Keratinocyte (primary cell): ENCODE measurements around the gene SLC16A2. TPM values are rescaled to one million over a fixed set of nuclear protein-coding genes. Genes with fewer than 3 reads are reported as not detected.

Experiments
- DNase-seq: peaks from one replicate; pipeline ENCODE4 v3.0.0-alpha.2; 2011; ENCODE audit warnings: low read depth, missing footprints, low spot score
- FAIRE-seq: peaks from 2 replicates; lab custom pipeline; 2011; peaks lifted over from hg19 to GRCh38; lab: Jason Lieb, UNC
- H2AFZ ChIP-seq: 2 replicates; pipeline ENCODE4 v1.6.0; 2012; ENCODE audit warnings: low read length, control low read depth, inconsistent platforms; ENCODE audit not compliant: control insufficient read depth
- H3K27ac ChIP-seq: 2 replicates; pipeline ENCODE4 v1.5.1; 2011; ENCODE audit warnings: low read length; ENCODE audit not compliant: control insufficient read depth, insufficient read depth
- H3K27me3 ChIP-seq: 3 replicates; pipeline ENCODE4 v1.6.0; 2011; ENCODE audit warnings: low read length; ENCODE audit not compliant: control insufficient read depth, insufficient read depth; ENCODE audit errors: extremely low read depth
- H3K36me3 ChIP-seq, 2 experiments: 2 replicates in 1 of 2; 3 replicates in 1 of 2; pipeline ENCODE4 v1.5.1; 2011; ENCODE audit warnings: low read length in 2 of 2, mild to moderate bottlenecking in 1 of 2; ENCODE audit not compliant: control insufficient read depth in 2 of 2, insufficient read depth in 2 of 2; ENCODE audit errors: extremely low read depth in 1 of 2
- H3K4me1 ChIP-seq: 3 replicates; pipeline ENCODE4 v1.5.1; 2011; ENCODE audit warnings: low read length; ENCODE audit not compliant: control insufficient read depth, insufficient read depth; ENCODE audit errors: extremely low read depth
- H3K4me2 ChIP-seq: 3 replicates; pipeline ENCODE4 v1.6.0; 2011; ENCODE audit warnings: low read depth, low read length; ENCODE audit not compliant: control insufficient read depth, insufficient read depth; ENCODE audit errors: extremely low read depth
- H3K4me3 ChIP-seq, 3 experiments: fragments of 200-600 bp in 1 of 3; sonication (generic) in 1 of 3; 2 replicates in 2 of 3; 3 replicates in 1 of 3; pipeline ENCODE4 v1.5.1; 2011 to 2016; ENCODE audit warnings: low read length in 3 of 3, mild to moderate bottlenecking in 3 of 3, control low read depth in 2 of 3, inconsistent platforms in 1 of 3, low read depth in 1 of 3, mixed read lengths in 1 of 3, mixed run types in 1 of 3, moderate library complexity in 1 of 3; ENCODE audit not compliant: control insufficient read depth in 2 of 3, insufficient read depth in 2 of 3; ENCODE audit errors: extremely low read depth in 1 of 3
- H3K79me2 ChIP-seq: 2 replicates; pipeline ENCODE4 v1.6.0; 2012; ENCODE audit warnings: low read length; ENCODE audit not compliant: control insufficient read depth, insufficient read depth
- H3K9ac ChIP-seq: 3 replicates; pipeline ENCODE4 v1.6.0; 2011; ENCODE audit warnings: low read length; ENCODE audit not compliant: control insufficient read depth, insufficient read depth; ENCODE audit errors: extremely low read depth
- H3K9me1 ChIP-seq: 3 replicates; pipeline ENCODE4 v1.6.0; 2011; ENCODE audit warnings: low read length; ENCODE audit not compliant: control insufficient read depth, insufficient read depth; ENCODE audit errors: extremely low read depth
- H3K9me3 ChIP-seq: 2 replicates; pipeline ENCODE4 v1.5.1; 2012; ENCODE audit warnings: low read depth, low read length; ENCODE audit not compliant: control insufficient read depth
- H4K20me1 ChIP-seq: 3 replicates; pipeline ENCODE4 v1.6.0; 2011; ENCODE audit warnings: low read length; ENCODE audit not compliant: control insufficient read depth, insufficient read depth; ENCODE audit errors: extremely low read depth
- EZH2 ChIP-seq: IDR thresholded peaks from one replicate; pipeline ENCODE4 v1.6.1; 2012; ENCODE audit warnings: inconsistent platforms, mild to moderate bottlenecking, low read length, moderate library complexity
- dilution Hi-C: fragments of 300-500 bp; cut with MboI; formaldehyde crosslinking; loops from one replicate; pipeline ENCODE4 v1.7.0; 2020; ENCODE audit warnings: low sequenced_read_pairs; ENCODE audit not compliant: extremely low pct_ligation_motif_present
- polyA plus RNA-seq, 5 experiments: library from polyadenylated mRNA; depleted of rRNA in 3 of 5; stranded (reverse) in 3 of 5; stranded (forward) in 1 of 5; unstranded in 1 of 5; fragments of >200 nt; gene quantifications; 1 replicate in 1 of 5; 2 replicates in 3 of 5; 3 replicates in 1 of 5; pipeline versions ENCODE4 v1.2.1 to v1.2.3, GENCODE V29; 2011 to 2012; ENCODE audit warnings: missing spikeins in 2 of 5, low read depth in 1 of 5, low replicate concordance in 1 of 5
- TF ChIP-seq, protein P1 (sequence below), 3 experiments: IDR thresholded peaks in 1 of 3; conservative IDR thresholded peaks in 1 of 3; optimal IDR thresholded peaks in 1 of 3; 2 replicates in 2 of 3; 3 replicates in 1 of 3; pipeline versions ENCODE3 to v1.5.1; 2011; ENCODE audit warnings: low read length in 3 of 3, mild to moderate bottlenecking in 3 of 3, moderate library complexity in 2 of 3, control low read depth in 1 of 3, inconsistent platforms in 1 of 3; ENCODE audit not compliant: insufficient read depth in 2 of 3; ENCODE audit errors: extremely low read depth in 1 of 3

The SLC16A2 gene
- polyA plus RNA-seq, 1 donor (not counting 4 experiments of a cell fraction or from before 2014, with no cell fraction given) = 38.4 TPM

- H3K4me1 ChIP-seq = no peaks in the 10 kb centered on the region
- no peak overlapping the region for H3K9ac ChIP-seq
- dilution Hi-C loops = no loop called here
- H3K79me2 ChIP-seq = no peaks in the 10 kb centered on the region
- FAIRE-seq = peak; percentile 58
- no peak overlapping the region for H3K4me3 ChIP-seq
- H3K9me3 ChIP-seq = no peaks in the 10 kb centered on the region
- TF ChIP-seq, protein P1, sequence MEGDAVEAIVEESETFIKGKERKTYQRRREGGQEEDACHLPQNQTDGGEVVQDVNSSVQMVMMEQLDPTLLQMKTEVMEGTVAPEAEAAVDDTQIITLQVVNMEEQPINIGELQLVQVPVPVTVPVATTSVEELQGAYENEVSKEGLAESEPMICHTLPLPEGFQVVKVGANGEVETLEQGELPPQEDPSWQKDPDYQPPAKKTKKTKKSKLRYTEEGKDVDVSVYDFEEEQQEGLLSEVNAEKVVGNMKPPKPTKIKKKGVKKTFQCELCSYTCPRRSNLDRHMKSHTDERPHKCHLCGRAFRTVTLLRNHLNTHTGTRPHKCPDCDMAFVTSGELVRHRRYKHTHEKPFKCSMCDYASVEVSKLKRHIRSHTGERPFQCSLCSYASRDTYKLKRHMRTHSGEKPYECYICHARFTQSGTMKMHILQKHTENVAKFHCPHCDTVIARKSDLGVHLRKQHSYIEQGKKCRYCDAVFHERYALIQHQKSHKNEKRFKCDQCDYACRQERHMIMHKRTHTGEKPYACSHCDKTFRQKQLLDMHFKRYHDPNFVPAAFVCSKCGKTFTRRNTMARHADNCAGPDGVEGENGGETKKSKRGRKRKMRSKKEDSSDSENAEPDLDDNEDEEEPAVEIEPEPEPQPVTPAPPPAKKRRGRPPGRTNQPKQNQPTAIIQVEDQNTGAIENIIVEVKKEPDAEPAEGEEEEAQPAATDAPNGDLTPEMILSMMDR (optimal IDR thresholded peaks at IDR 0.05 in 1 of 3, IDR thresholded peaks at IDR 0.05 in 1 of 3, conservative IDR thresholded peaks at IDR 0.05 in 1 of 3; ENCODE audit: extremely low read depth in 1 of 3, insufficient read depth in 2 of 3, low read length in 3 of 3) = peak; percentile 46 to 82 (median 58)
- no peak for TF ChIP-seq EZH2
- no peaks in the 10 kb centered on the region for H3K36me3 ChIP-seq
- H3K27me3 ChIP-seq = no peaks in the 10 kb centered on the region
- no peak overlapping the region for H3K27ac ChIP-seq
- no peak overlapping the region for H3K4me2 ChIP-seq
- no peaks in the 10 kb centered on the region for H3K9me1 ChIP-seq
- no peak for DNase-seq
- H4K20me1 ChIP-seq = no peaks in the 10 kb centered on the region
- H2AFZ ChIP-seq = no peak overlapping the region
Observed at GRCh38 chrX:74383611-74384010, 37.7 kb upstream of the SLC16A2 start.

- H2AFZ ChIP-seq = no peak overlapping the region
- H3K4me3 ChIP-seq = no peak overlapping the region
- no peaks in the 10 kb centered on the region for H3K79me2 ChIP-seq
- H3K4me1 ChIP-seq = no peaks in the 10 kb centered on the region
- no peaks in the 10 kb centered on the region for H3K9me3 ChIP-seq
- no peaks in the 10 kb centered on the region for H3K36me3 ChIP-seq
- TF ChIP-seq EZH2 = no peak
- TF ChIP-seq, protein P1 (optimal IDR thresholded peaks at IDR 0.05 in 1 of 3, IDR thresholded peaks at IDR 0.05 in 1 of 3, conservative IDR thresholded peaks at IDR 0.05 in 1 of 3; ENCODE audit: extremely low read depth in 1 of 3, insufficient read depth in 2 of 3, low read length in 3 of 3) = no peak
- no peaks in the 10 kb centered on the region for H4K20me1 ChIP-seq
- no peak for DNase-seq
- H3K27me3 ChIP-seq = no peaks in the 10 kb centered on the region
- H3K9me1 ChIP-seq = no peaks in the 10 kb centered on the region
- no peak overlapping the region for H3K9ac ChIP-seq
- H3K4me2 ChIP-seq = no peak overlapping the region
- FAIRE-seq = no peak
- dilution Hi-C loops = no loop called here
- no peak overlapping the region for H3K27ac ChIP-seq
Observed at GRCh38 chrX:74389016-74389722, 32.1 kb upstream of the SLC16A2 start.
